ENCODE results near the gene SLC13A5.

The SLC13A5 gene

DNA sequence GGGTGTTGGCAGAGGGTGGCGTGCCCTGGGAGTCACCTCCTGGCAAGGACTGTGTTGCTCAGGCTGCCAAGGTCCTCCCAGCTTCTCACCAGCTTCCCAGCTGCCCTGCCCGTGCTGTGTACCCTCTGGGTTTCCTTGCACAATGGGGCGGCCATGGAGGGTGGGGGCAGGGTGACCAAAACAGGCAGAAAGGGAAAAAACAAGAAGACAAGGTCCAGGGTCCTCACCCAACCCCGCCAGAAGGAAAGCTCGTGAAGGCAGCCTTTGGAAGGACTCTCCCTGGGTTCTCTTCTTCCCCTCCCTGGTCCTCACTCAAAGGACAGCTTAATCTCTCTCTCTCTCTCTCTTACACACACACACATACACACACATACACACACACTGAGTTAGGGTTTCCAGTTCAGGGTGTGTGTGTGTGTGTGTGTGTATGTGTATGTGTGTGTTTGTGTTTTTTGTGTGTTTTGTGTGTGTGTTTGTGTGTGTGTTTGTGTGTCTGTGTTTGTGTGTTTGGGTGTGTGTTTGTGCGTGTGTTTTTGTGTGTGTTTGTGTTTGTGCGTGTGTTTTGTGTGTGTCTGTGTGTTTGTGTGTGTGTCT, 2.0 kb downstream of the SLC13A5 start:
- TF ChIP-seq SUZ12 (IDR thresholded peaks at IDR 0.05; ENCODE audit: extremely low read depth, insufficient read depth, insufficient read length) (no peak), YY1 (IDR thresholded peaks at IDR 0.05; ENCODE audit: insufficient read depth, insufficient read length) (no peak), ZNF274 (IDR thresholded peaks at IDR 0.05; ENCODE audit: low read depth, low read length) (no peak)
- H3K9me3 ChIP-seq (ENCODE audit: insufficient read depth, low read length) = no peaks in the 10 kb centered on the region
- no peak for DNase-seq (ENCODE audit: low read depth, low spot score)
- H3K36me3 ChIP-seq (ENCODE audit: insufficient read depth, insufficient read length, low read length) = no peaks in the 10 kb centered on the region
- H3K27me3 ChIP-seq (ENCODE audit: insufficient read depth, insufficient read length) = peaks cover 10% of the 10 kb centered on the region
- no peak overlapping the region for H3K9ac ChIP-seq (ENCODE audit: insufficient read length, low read depth)
- H3K4me3 ChIP-seq (ENCODE audit: insufficient read length, low read depth) = no peak overlapping the region
- peaks cover 6% of the 10 kb centered on the region for H3K4me1 ChIP-seq (ENCODE audit: insufficient read depth, insufficient read length)

GRCh38 chr17:6710317-6710716, 2.9 kb downstream of the SLC13A5 start:
- no peak for TF ChIP-seq SUZ12 (IDR thresholded peaks at IDR 0.05; ENCODE audit: extremely low read depth, insufficient read depth, insufficient read length)
- TF ChIP-seq ZNF274 (IDR thresholded peaks at IDR 0.05; ENCODE audit: low read depth, low read length) = no peak
- TF ChIP-seq YY1 (IDR thresholded peaks at IDR 0.05; ENCODE audit: insufficient read depth, insufficient read length) = no peak
- H3K9ac ChIP-seq (ENCODE audit: insufficient read length, low read depth) = no peak overlapping the region

GRCh38 chr17:6708357-6708961, 4.7 kb downstream of the SLC13A5 start:
- Histone ChIP-seq H3K9ac (ENCODE audit: insufficient read length, low read depth) (no peak overlapping the region), H3K4me1 (ENCODE audit: insufficient read depth, insufficient read length) (peaks cover 2% of the 10 kb centered on the region), H3K4me3 (ENCODE audit: insufficient read length, low read depth) (no peak overlapping the region), H3K27me3 (ENCODE audit: insufficient read depth, insufficient read length) (no peaks in the 10 kb centered on the region), H3K36me3 (ENCODE audit: insufficient read depth, insufficient read length, low read length) (no peaks in the 10 kb centered on the region), H3K9me3 (ENCODE audit: insufficient read depth, low read length) (no peaks in the 10 kb centered on the region)
- no peak for DNase-seq (ENCODE audit: low read depth, low spot score)
- no peak for TF ChIP-seq ZNF274 (IDR thresholded peaks at IDR 0.05; ENCODE audit: low read depth, low read length)
- no peak for TF ChIP-seq SUZ12 (IDR thresholded peaks at IDR 0.05; ENCODE audit: extremely low read depth, insufficient read depth, insufficient read length)
- no peak for TF ChIP-seq YY1 (IDR thresholded peaks at IDR 0.05; ENCODE audit: insufficient read depth, insufficient read length)

More at GRCh38 chr17:6710317-6710716, 2.9 kb downstream of the SLC13A5 start:
- H3K36me3 ChIP-seq (ENCODE audit: insufficient read depth, insufficient read length, low read length) = no peaks in the 10 kb centered on the region
- peaks cover 10% of the 10 kb centered on the region for H3K27me3 ChIP-seq (ENCODE audit: insufficient read depth, insufficient read length)
- peaks cover 6% of the 10 kb centered on the region for H3K4me1 ChIP-seq (ENCODE audit: insufficient read depth, insufficient read length)
- no peak for DNase-seq (ENCODE audit: low read depth, low spot score)
- H3K4me3 ChIP-seq (ENCODE audit: insufficient read length, low read depth) = no peak overlapping the region
- no peaks in the 10 kb centered on the region for H3K9me3 ChIP-seq (ENCODE audit: insufficient read depth, low read length)

GRCh38 chr17:6706996-6707395, 6.2 kb downstream of the SLC13A5 start:
- TF ChIP-seq YY1 (IDR thresholded peaks at IDR 0.05; ENCODE audit: insufficient read depth, insufficient read length) = no peak
- TF ChIP-seq SUZ12 (IDR thresholded peaks at IDR 0.05; ENCODE audit: extremely low read depth, insufficient read depth, insufficient read length) = no peak
- TF ChIP-seq ZNF274 (IDR thresholded peaks at IDR 0.05; ENCODE audit: low read depth, low read length) = no peak
- Histone ChIP-seq H3K9me3 (ENCODE audit: insufficient read depth, low read length) (no peaks in the 10 kb centered on the region), H3K27me3 (ENCODE audit: insufficient read depth, insufficient read length) (no peaks in the 10 kb centered on the region), H3K4me1 (ENCODE audit: insufficient read depth, insufficient read length) (peaks cover 2% of the 10 kb centered on the region), H3K4me3 (ENCODE audit: insufficient read length, low read depth) (no peak overlapping the region), H3K36me3 (ENCODE audit: insufficient read depth, insufficient read length, low read length) (no peaks in the 10 kb centered on the region), H3K9ac (ENCODE audit: insufficient read length, low read depth) (no peak overlapping the region)
- no peak for DNase-seq (ENCODE audit: low read depth, low spot score)

- H3K4me3 ChIP-seq (ENCODE audit: insufficient read length, low read depth) = no peak overlapping the region
- no peak for DNase-seq (ENCODE audit: low read depth, low spot score)
- no peak overlapping the region for H3K9ac ChIP-seq (ENCODE audit: insufficient read length, low read depth)
- no peaks in the 10 kb centered on the region for H3K27me3 ChIP-seq (ENCODE audit: insufficient read depth, insufficient read length)
- peaks cover 2% of the 10 kb centered on the region for H3K4me1 ChIP-seq (ENCODE audit: insufficient read depth, insufficient read length)
- no peaks in the 10 kb centered on the region for H3K9me3 ChIP-seq (ENCODE audit: insufficient read depth, low read length)
- TF ChIP-seq ZNF274 (IDR thresholded peaks at IDR 0.05; ENCODE audit: low read depth, low read length) = no peak
- no peak for TF ChIP-seq YY1 (IDR thresholded peaks at IDR 0.05; ENCODE audit: insufficient read depth, insufficient read length)
- no peak for TF ChIP-seq SUZ12 (IDR thresholded peaks at IDR 0.05; ENCODE audit: extremely low read depth, insufficient read depth, insufficient read length)
- H3K36me3 ChIP-seq (ENCODE audit: insufficient read depth, insufficient read length, low read length) = no peaks in the 10 kb centered on the region
Measured at GRCh38 chr17:6706499-6706898, 6.7 kb downstream of the SLC13A5 start.

GRCh38 chr17:6704470-6705052, 8.6 kb downstream of the SLC13A5 start:
- no peak for DNase-seq (ENCODE audit: low read depth, low spot score)
- H3K9me3 ChIP-seq (ENCODE audit: insufficient read depth, low read length) = no peaks in the 10 kb centered on the region
- no peak overlapping the region for H3K9ac ChIP-seq (ENCODE audit: insufficient read length, low read depth)
- H3K36me3 ChIP-seq (ENCODE audit: insufficient read depth, insufficient read length, low read length) = no peaks in the 10 kb centered on the region
- no peak overlapping the region for H3K4me3 ChIP-seq (ENCODE audit: insufficient read length, low read depth)
- TF ChIP-seq ZNF274 (IDR thresholded peaks at IDR 0.05; ENCODE audit: low read depth, low read length) (no peak), SUZ12 (IDR thresholded peaks at IDR 0.05; ENCODE audit: extremely low read depth, insufficient read depth, insufficient read length) (no peak), YY1 (IDR thresholded peaks at IDR 0.05; ENCODE audit: insufficient read depth, insufficient read length) (no peak)
- H3K27me3 ChIP-seq (ENCODE audit: insufficient read depth, insufficient read length) = no peaks in the 10 kb centered on the region
- H3K4me1 ChIP-seq (ENCODE audit: insufficient read depth, insufficient read length) = peaks cover 6% of the 10 kb centered on the region

DNA sequence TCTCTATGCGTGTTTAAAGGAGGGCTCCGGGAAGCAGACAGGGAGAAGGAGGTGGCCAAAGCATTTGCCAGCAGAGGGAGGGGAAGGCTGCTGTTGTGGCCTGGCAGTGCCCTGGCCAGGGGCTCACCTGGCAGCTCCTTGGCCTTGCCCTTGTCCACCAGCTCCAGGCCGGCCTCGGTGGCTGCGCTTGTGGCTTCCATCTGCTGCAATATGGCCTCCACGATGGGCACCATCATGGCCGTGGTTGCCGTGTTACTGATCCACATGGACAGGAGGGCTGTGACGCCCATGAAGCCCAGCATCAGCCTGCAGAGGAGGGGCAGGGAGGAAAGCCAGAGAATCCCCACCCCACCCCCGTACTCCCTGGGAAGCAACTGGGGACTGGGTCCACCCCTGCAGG, 9.4 kb downstream of the SLC13A5 start:
- no peak for DNase-seq (ENCODE audit: low read depth, low spot score)
- no peak overlapping the region for H3K9ac ChIP-seq (ENCODE audit: insufficient read length, low read depth)
- no peaks in the 10 kb centered on the region for H3K27me3 ChIP-seq (ENCODE audit: insufficient read depth, insufficient read length)
- H3K4me3 ChIP-seq (ENCODE audit: insufficient read length, low read depth) = no peak overlapping the region
- H3K36me3 ChIP-seq (ENCODE audit: insufficient read depth, insufficient read length, low read length) = no peaks in the 10 kb centered on the region
- TF ChIP-seq ZNF274 (IDR thresholded peaks at IDR 0.05; ENCODE audit: low read depth, low read length) (no peak), YY1 (IDR thresholded peaks at IDR 0.05; ENCODE audit: insufficient read depth, insufficient read length) (no peak), SUZ12 (IDR thresholded peaks at IDR 0.05; ENCODE audit: extremely low read depth, insufficient read depth, insufficient read length) (no peak)
- peaks cover 6% of the 10 kb centered on the region for H3K4me1 ChIP-seq (ENCODE audit: insufficient read depth, insufficient read length)
- no peaks in the 10 kb centered on the region for H3K9me3 ChIP-seq (ENCODE audit: insufficient read depth, low read length)

Data from NT2/D1 (cell line).